ENCODE results near the gene PCTP.

The PCTP gene

GRCh38 chr17:55806745-55807495, 56.1 kb downstream of the PCTP start:
- no peak for DNase-seq (ENCODE audit: low read depth)

- no peak for DNase-seq (ENCODE audit: low read depth)
Observed at GRCh38 chr17:55811536-55811935, 60.7 kb downstream of the PCTP start.

- DNase-seq (ENCODE audit: low read depth): no peak
Observed at GRCh38 chr17:55812323-55812722, 61.5 kb downstream of the PCTP start.

GRCh38 chr17:55813944-55814343, 63.1 kb downstream of the PCTP start:
- no peak for DNase-seq (ENCODE audit: low read depth)

- no peak for DNase-seq (ENCODE audit: low read depth)
Observed at GRCh38 chr17:55814377-55814776, 63.5 kb downstream of the PCTP start.

- DNase-seq (ENCODE audit: low read depth): peak; percentile 49
Observed at GRCh38 chr17:55816532-55817396, 65.9 kb downstream of the PCTP start.

GRCh38 chr17:55817397-55817709, 66.5 kb downstream of the PCTP start:
- no peak for DNase-seq (ENCODE audit: low read depth)

- no peak for DNase-seq (ENCODE audit: low read depth)
Observed at GRCh38 chr17:55818026-55818425, 67.2 kb downstream of the PCTP start.

- DNase-seq (ENCODE audit: low read depth): peak; percentile 26
Observed at GRCh38 chr17:55818451-55819375, 67.9 kb downstream of the PCTP start.

GRCh38 chr17:55820675-55821074, 69.8 kb downstream of the PCTP start:
- no peak for DNase-seq (ENCODE audit: low read depth)

GRCh38 chr17:55822028-55822427, 71.2 kb downstream of the PCTP start:
- no peak for DNase-seq (ENCODE audit: low read depth)

- no peak for DNase-seq (ENCODE audit: low read depth)
Observed at GRCh38 chr17:55825213-55825612, 74.4 kb downstream of the PCTP start.
